Stimulated activated CD4-positive, alpha-beta T cell treated with anti-CD3 and anti-CD28 coated beads, Interleukin-12 subunit alpha, Interleukin-12 subunit beta, amount 100 ng/mL, for 4 hours (primary cell): ENCODE data around the gene SHISA2.

ENCODE experiments used
- DNase-seq: peaks from one replicate; pipeline ENCODE4 v3.0.0-alpha.2; 2020

Gene SHISA2

GRCh38 chr13:26047040-26047439, 4.8 kb downstream of the SHISA2 start:
- DNase-seq: no peak

DNA sequence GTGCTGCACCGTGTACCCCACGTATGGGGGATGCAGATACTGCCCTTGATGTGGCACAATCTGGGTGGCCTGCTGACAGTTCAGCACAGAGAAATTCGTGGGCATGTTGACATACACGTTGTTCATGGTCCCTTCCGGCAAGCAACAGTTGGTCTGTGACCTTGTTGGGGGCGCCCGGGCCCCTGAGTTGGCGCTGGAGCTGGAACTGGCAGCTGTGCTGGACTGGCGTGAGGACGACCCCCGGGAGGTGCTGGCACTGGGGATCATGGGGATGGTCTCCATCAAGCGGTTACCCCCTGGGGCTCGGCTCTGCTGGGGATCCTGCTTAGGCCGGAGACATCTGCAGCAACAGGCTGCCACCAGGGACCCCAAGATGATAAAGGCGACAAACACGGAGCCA, 5.2 kb downstream of the SHISA2 start:
- DNase-seq: no peak

DNA sequence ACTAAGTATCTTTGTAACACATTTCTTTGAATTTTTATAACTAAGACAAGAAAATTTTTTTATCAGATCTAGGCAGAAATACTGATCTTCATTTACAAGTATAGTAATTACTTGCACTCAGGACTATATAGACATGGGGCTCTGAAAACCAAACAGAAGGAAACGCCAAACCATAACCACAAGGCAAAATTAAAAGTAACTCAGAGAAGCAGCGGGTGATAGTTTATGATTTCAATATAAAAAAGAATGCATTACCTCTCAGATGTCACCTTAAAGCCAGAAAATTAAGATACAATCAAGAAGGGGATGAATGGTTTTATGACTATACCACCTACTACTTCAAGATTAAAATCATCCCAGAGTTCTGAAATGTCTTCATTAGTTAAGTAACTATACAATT, 6.7 kb downstream of the SHISA2 start:
- DNase-seq: no peak

GRCh38 chr13:26042785-26043184, 9.0 kb downstream of the SHISA2 start:
- DNase-seq: no peak

DNA sequence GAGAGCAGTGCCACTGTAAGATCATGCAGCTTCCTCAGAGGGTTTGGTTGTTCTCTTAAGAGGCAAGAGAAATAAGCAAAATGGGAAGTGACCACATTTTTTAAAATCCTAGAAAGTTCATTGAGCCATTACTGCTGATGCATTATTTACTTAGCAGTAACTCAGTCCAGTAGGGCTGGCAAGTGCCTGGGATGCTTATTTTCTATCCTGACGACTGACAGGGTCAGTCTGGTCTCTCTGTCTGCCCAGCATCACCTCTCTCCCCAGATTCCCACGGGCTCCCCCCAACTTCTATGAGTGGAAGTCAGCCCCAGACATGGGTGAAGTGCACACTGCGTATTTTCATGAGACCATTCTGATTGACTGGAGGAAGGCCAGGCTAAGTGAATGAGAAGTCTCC, 10.4 kb downstream of the SHISA2 start:
- no peak for DNase-seq

- no peak for DNase-seq
These were observed 12.8 kb downstream of the SHISA2 start for GRCh38 chr13:26038931-26039475.

- no peak for DNase-seq
These were observed 14.5 kb downstream of the SHISA2 start for GRCh38 chr13:26037302-26037701.

DNA sequence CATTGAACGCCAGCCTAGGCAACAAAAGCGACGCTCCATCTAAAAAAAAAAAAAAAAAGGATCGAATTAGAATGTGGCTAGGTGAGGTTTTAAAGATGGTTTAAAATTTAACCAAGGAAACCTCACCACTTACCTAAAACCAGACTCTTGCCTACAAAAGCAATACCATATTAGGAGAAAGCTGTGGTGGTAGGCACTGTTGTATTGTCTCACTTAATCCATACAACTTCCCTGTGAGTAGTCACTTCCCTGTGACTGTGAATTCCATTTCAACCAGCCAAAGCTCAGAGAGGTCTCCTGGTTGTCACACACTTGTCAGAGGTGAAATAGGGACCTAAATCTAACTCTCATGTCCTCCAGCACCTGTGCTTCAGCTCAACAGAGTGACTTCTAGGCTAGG, 15.4 kb downstream of the SHISA2 start:
- no peak for DNase-seq

DNA sequence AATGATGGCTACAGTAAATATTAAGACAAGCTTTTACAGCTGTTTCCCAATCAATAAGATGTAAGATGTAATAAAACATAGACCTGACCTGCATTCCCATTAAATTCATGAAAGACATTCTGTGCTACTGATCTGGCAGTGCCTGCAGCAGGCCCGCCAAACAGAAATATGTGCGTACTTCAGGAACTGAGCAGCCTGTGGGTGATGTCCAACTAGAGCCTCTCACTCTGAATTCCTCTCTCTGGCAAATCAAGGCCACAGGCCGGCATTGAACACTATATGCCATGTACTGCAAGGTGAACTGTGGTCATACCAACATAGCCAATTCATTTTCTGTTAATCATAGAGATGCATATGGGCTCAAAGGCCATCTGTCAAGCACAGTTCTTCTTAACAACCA, 17.8 kb downstream of the SHISA2 start:
- no peak for DNase-seq

DNA sequence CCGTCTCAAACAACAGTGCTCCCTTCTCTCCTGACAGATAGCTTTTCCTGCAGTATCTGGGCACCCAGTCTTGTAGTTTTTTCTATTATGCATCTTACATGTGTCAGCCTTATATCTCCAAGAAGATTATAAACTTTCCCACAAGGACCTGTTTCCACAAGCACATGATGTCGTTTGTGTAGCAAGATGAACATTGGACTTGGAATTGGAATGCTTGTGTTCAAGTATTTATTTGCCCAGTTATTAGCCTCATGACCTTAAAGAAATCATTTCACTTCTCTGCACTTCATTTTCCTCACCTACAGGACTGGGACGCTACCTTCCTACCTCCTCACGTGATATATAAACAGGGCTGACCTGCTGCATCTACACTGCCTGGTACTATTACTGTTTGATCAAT, 21.5 kb downstream of the SHISA2 start:
- no peak for DNase-seq

DNA sequence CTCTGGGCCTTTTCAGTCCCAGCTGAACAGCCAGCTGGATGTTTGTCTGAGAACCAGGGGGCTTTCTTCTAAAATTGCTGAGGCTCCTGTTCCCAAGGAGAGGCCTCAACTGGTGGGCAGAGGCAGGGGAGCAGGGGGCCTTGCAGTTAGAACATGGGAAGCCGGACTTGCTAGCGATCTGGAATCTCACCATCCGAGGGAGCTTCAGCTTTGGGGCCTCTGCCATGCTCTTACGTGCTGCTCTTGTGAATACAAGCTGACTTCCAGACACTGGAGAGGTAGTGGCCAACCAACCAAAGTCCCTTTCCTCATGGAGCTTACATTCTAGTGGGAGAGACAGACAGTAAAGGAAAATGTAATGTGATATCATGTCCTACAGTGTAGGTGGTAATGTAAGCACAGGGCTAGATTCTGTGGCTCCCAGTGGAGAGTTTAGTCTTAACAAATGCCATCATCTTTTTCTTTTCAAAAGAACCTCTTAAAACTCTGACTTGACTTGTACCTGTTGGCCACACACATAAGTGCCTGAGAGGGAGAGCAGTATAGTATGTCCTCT, 22.2 kb downstream of the SHISA2 start:
- DNase-seq: no peak

DNA sequence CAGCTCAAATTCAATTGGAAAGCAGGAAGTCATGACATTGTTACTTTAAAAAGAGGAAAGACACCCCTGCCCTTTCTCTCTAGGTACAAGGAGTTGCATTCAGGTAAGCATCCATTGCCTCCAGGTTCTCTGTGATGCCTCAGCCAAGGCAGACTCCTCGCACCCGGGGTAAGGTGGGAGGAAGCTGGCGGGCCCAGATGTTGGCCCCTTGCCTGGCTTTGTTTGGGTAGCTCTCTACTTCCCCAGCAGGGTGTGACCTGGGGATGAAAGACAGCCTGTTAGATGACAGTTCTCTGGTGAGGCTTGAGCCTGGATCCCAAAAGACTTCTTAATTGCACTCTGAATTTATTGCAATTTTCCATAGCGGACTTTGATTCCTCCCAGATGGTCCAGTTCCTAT, 25.6 kb downstream of the SHISA2 start:
- DNase-seq: no peak

GRCh38 chr13:26025771-26026170, 26.0 kb downstream of the SHISA2 start:
- no peak for DNase-seq

- no peak for DNase-seq
These were observed 26.6 kb downstream of the SHISA2 start for GRCh38 chr13:26025196-26025595.

- DNase-seq: no peak
These were observed 27.3 kb downstream of the SHISA2 start for GRCh38 chr13:26024558-26024957.

DNA sequence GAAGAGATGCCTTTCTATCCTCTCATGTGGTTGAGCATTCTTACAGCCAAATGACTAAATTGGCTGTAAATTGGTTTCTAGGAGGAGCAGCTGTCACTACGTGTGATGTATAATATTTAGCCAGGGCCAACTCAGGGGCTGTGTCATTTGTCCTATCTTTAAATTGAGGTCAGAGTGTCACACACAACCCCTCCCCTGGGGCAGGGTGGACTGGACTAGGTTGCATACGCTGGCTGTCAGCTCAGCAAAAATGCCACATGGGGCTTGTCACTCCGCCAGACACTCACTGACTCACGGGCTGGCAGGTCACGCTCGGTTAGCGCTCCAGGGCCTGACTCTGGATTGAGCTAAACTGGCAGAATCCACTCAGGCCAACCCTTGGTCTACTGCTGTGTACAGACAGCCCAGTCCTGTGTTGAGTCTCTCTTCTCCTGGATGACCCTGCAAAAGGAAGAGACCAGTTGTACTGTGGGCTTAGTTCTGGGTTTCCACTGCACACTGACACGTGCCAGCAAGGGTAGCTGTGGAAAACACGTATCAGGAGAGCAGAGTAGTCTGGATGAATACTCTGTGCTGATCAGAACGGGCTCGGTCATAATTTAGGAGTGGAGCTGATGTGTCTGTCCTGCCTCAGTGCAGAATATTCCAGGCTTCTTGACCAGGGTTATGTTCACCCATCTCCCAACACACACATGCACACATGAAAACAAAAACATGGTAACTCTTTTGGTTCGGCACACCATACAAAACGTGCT, 29.1 kb downstream of the SHISA2 start:
- no peak for DNase-seq

GRCh38 chr13:26021956-26022355, 29.9 kb downstream of the SHISA2 start:
- no peak for DNase-seq

- no peak for DNase-seq
These were observed 30.3 kb downstream of the SHISA2 start for GRCh38 chr13:26021516-26021915.

DNA sequence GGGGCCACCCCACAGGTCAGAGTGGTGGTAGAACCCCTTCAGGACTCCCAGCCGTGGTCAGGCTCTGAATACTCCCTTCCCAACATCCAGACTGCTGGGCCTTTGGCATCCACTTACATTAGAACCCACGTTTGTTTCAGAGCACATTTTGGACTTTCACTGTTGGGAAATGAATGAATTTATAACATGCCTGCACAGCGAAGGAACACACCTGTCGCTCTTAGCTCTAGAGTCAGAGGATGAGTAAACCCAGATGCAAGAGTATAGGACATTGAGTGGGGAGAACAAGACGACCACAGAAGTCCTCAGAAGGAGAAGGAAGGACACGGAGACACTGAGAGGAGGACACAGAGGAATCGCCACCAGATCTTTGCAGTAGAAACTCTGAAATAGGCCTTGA, 30.9 kb downstream of the SHISA2 start:
- no peak for DNase-seq

DNA sequence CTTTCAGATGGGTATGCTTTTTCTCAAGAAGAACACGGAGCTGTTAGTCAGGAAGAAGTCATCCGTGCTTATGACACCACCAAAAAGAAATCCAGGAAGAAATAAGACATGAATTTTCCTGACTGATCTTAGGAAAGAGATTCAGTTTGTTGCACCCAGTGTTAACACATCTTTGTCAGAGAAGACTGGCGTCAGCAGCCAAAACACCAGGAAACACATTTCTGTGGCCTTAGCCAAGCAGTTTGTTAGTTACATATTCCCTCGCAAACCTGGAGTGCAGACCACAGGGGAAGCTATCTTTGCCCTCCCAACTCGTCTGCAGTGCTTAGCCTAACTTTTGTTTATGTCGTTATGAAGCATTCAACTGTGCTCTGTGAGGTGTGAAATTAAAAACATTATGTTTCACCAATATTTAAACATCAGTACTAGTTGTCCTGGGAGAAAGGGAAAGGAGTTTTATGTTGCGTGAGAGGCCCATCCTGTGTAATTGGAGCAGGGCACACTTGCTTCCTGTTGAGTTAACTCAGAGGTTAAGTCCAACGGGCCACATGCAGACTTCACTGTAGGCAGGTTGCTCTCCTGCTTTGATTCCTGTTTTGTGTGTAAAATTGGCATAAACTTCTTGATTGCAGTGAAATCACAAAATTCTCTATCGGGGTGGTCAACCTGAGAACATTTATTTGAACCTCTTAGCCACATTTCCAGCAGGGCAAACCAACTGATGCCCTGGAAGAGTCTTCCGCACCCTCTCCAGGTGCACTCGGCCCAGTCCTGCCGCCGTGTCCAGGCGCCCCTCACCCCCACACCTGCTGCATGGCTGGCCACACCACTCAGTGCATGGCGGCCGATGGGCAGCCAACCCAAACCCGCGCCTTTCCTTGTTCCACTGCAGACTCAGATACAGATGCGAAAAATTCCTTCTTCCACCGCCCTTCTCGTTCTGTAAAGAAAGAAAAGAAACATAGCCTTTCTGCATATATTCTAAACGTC, 31.6 kb downstream of the SHISA2 start:
- DNase-seq: no peak

GRCh38 chr13:26019251-26019650, 32.6 kb downstream of the SHISA2 start:
- no peak for DNase-seq

DNA sequence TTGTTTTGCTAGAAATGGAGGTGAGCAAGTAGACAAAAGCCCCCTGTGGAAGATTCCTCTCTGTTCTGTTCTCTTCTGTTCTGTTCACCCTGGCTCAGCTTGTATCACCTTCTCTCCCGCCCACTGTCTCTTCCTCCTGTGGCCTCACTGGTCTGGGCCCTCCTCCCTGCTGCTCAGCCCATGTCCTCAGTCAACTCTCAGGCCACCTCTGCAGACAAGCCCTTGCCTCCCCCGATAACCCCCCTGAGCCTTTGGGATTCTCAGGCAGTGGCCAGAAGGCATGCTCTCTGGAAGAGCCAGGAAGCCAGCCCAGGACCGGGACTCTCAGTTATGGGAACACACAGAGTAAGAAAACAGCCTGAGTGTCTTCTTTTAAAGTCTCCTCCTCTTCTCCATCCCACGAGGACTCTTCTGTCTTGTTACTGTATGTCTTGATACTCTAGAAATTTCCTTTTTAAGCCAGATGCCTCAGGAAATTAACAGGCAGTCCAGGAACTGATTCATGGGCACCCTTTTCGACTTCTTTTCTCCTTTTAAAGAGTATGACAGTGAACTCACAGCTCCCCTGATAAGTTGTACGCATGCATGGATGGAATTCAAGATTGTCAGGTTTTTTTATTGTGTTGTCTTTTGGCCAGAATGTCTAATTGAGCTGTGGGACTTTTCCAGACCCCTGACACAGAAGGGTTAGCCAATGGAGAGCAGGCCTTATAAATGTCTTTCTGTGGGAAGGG, 33.7 kb downstream of the SHISA2 start:
- no peak for DNase-seq
